HCT116 (cell line): ENCODE results near the gene DRC7. TPM values are rescaled to one million over a fixed set of nuclear protein-coding genes. Genes with fewer than 3 reads are reported as not detected.
"Not testable (repeated sequence)": the region's sequence is repeated elsewhere in the genome, so short reads cannot be mapped to it uniquely, and the experiment has no call there.

Experiments
- ATAC-seq: fragments of 200-7000 bp; cut with Tn5 transposase; 2 replicates; pipeline ENCODE4 v1.9.1; 2020; ENCODE audit warnings: mild to moderate bottlenecking, moderate library complexity
- BruUV-seq: library from RNA; stranded (reverse); fragments of 400-500 nt; replicated peaks from 2 replicates; lab custom pipeline; 2021; lab: Mats Ljungman, UMichigan
- CTCF ChIA-PET: fragments of 300-600 bp; sonication (Branson Sonifier 250); formaldehyde crosslinking; loops from one replicate; lab custom pipeline; 2021; ENCODE audit warnings: antibody characterized with exemption; lab: Charles Lee
- POLR2A ChIA-PET: fragments of 300-600, 350-600 bp; sonication (Branson Sonifier 250); formaldehyde crosslinking; loops from one replicate; lab custom pipeline; 2021; ENCODE audit warnings: antibody characterized with exemption; lab: Charles Lee
- RAD21 ChIA-PET, 2 experiments: fragments of 300-600 bp; sonication (Branson Sonifier 250); formaldehyde crosslinking; loops; one replicate each; lab custom pipeline; 2023; ENCODE audit warnings: low total read pairs in 2 of 2; ENCODE audit not compliant: uncharacterized antibody in 2 of 2, unreplicated experiment in 2 of 2, low non-redundant PET in 1 of 2; lab: Charles Lee
- DNase-seq: peaks from one replicate; pipeline ENCODE4 v3.0.0-alpha.2; 2010; ENCODE audit warnings: low read depth, low spot score
- H2AFZ ChIP-seq: fragments of 200-600 bp; shearing (Covaris generic), sonication (generic); 2 replicates; pipeline ENCODE4 v1.6.1; 2017; ENCODE audit warnings: low read depth, mixed run types, mixed read lengths, antibody characterized with exemption, low read length; ENCODE audit not compliant: poor library complexity, severe bottlenecking
- H3K27ac ChIP-seq: 2 replicates; pipeline ENCODE4 v1.5.1; 2012; ENCODE audit warnings: low read depth, low read length
- H3K27me3 ChIP-seq: fragments of 200-600 bp; sonication (generic); 2 replicates; pipeline ENCODE4 v1.6.1; 2016; ENCODE audit warnings: mixed run types, low read length, mixed read lengths; ENCODE audit not compliant: insufficient read depth
- H3K36me3 ChIP-seq, 2 experiments: fragments of 200-500 bp in 1 of 2; fragments of 200-600 bp in 1 of 2; sonication (Bioruptor generic) in 1 of 2; sonication (generic) in 1 of 2; 2 replicates each; pipeline versions ENCODE4 v1.5.1 to v1.6.1; 2014 to 2016; ENCODE audit warnings: low read length in 2 of 2, inconsistent platforms in 1 of 2, mixed read lengths in 1 of 2, mixed run types in 1 of 2; ENCODE audit not compliant: insufficient read depth in 2 of 2, control insufficient read depth in 1 of 2
- H3K4me1 ChIP-seq, 2 experiments: fragments of 200-600 bp in 1 of 2; sonication (generic) in 1 of 2; 2 replicates each; pipeline versions ENCODE4 v1.5.1 to v1.6.1; 2012 to 2017; ENCODE audit warnings: low read length in 2 of 2, inconsistent platforms in 1 of 2, mild to moderate bottlenecking in 1 of 2, mixed read lengths in 1 of 2, mixed run types in 1 of 2, moderate library complexity in 1 of 2; ENCODE audit not compliant: insufficient read depth in 2 of 2, control insufficient read depth in 1 of 2
- H3K4me2 ChIP-seq: fragments of 200-600 bp; sonication (generic); 2 replicates; pipeline ENCODE4 v1.6.1; 2017; ENCODE audit warnings: mixed run types, low read length, mixed read lengths
- H3K4me3 ChIP-seq, 2 experiments: fragments of 200-600 bp in 1 of 2; sonication (generic) in 1 of 2; replicated peaks in 1 of 2; 2 replicates each; pipeline ENCODE4 v1.5.1; 2011 to 2016; ENCODE audit warnings: low read length in 2 of 2, control low read depth in 1 of 2, low read depth in 1 of 2, mild to moderate bottlenecking in 1 of 2, mixed read lengths in 1 of 2, mixed run types in 1 of 2
- H3K79me2 ChIP-seq: fragments of 200-600 bp; sonication (generic); 2 replicates; pipeline ENCODE4 v1.6.1; 2017; ENCODE audit warnings: mild to moderate bottlenecking, mixed run types, low read length, moderate library complexity, mixed read lengths; ENCODE audit not compliant: insufficient read depth
- H3K9ac ChIP-seq: fragments of 200-600 bp; sonication (generic); 2 replicates; pipeline ENCODE4 v1.6.1; 2016; ENCODE audit warnings: low read length, mixed read lengths
- H3K9me2 ChIP-seq: fragments of 200-600 bp; sonication (generic), shearing (Covaris generic); 2 replicates; pipeline ENCODE4 v1.6.1; 2017; ENCODE audit warnings: mixed run types, mild to moderate bottlenecking, moderate library complexity; ENCODE audit not compliant: insufficient read depth
- H3K9me3 ChIP-seq, 2 experiments: fragments of 200-500 bp in 1 of 2; fragments of 200-600 bp in 1 of 2; sonication (Bioruptor generic) in 1 of 2; sonication (generic) in 1 of 2; 2 replicates each; pipeline ENCODE4 v1.6.1; 2014 to 2017; ENCODE audit warnings: low read length in 2 of 2, mixed read lengths in 2 of 2, inconsistent platforms in 1 of 2, low read depth in 1 of 2, mild to moderate bottlenecking in 1 of 2, mixed run types in 1 of 2, moderate library complexity in 1 of 2; ENCODE audit not compliant: control insufficient read depth in 1 of 2, insufficient read depth in 1 of 2
- H4K20me1 ChIP-seq: fragments of 200-600 bp; sonication (generic), shearing (Covaris generic); 2 replicates; pipeline ENCODE4 v1.6.1; 2017; ENCODE audit warnings: mixed run types, mild to moderate bottlenecking, moderate library complexity; ENCODE audit not compliant: insufficient read depth
- ATF3 ChIP-seq: IDR thresholded peaks from 2 replicates; pipeline ENCODE4 v1.6.1; 2012
- CBX3 ChIP-seq: IDR thresholded peaks from 2 replicates; pipeline ENCODE4 v1.6.1; 2012; ENCODE audit warnings: low read depth
- CTCF ChIP-seq, 3 experiments: fragments of 200-600 bp in 1 of 3; sonication (generic) in 1 of 3; IDR thresholded peaks in 2 of 3; conservative IDR thresholded peaks in 1 of 3; 2 replicates each; pipeline ENCODE4 v1.5.1; 2012 to 2017; ENCODE audit warnings: low read depth in 2 of 3, low read length in 2 of 3, antibody characterized with exemption in 1 of 3, borderline replicate concordance in 1 of 3, control low read depth in 1 of 3, mild to moderate bottlenecking in 1 of 3, mixed read lengths in 1 of 3, mixed run types in 1 of 3, moderate library complexity in 1 of 3; ENCODE audit not compliant: insufficient read depth in 1 of 3
- EGR1 ChIP-seq: IDR thresholded peaks from 2 replicates; pipeline ENCODE4 v1.6.1; 2012; ENCODE audit warnings: low read depth
- EZH2 ChIP-seq: fragments of 200-600 bp; sonication (generic); IDR thresholded peaks from 2 replicates; pipeline ENCODE4 v1.6.1; 2017; ENCODE audit warnings: antibody characterized with exemption, mixed run types
- EZH2phosphoT487 ChIP-seq: fragments of 200-600 bp; IDR thresholded peaks from 2 replicates; pipeline ENCODE4 v1.6.1; 2018; ENCODE audit warnings: antibody characterized with exemption, borderline replicate concordance
- JUND ChIP-seq: IDR thresholded peaks from 2 replicates; pipeline ENCODE4 v1.6.1; 2012
- POLR2AphosphoS5 ChIP-seq: IDR thresholded peaks from 2 replicates; pipeline ENCODE4 v1.6.1; 2011; ENCODE audit warnings: mild to moderate bottlenecking, low read depth, low read length, moderate library complexity
- SP1 ChIP-seq: IDR thresholded peaks from 2 replicates; pipeline ENCODE4 v1.6.1; 2012; ENCODE audit warnings: low read depth
- SRF ChIP-seq: IDR thresholded peaks from 2 replicates; pipeline ENCODE4 v1.6.1; 2012; ENCODE audit warnings: low read depth
- TCF7L2 ChIP-seq: IDR thresholded peaks from 2 replicates; pipeline ENCODE4 v1.7.0; 2011; ENCODE audit warnings: borderline replicate concordance, inconsistent platforms; ENCODE audit not compliant: insufficient read depth, insufficient read length; ENCODE audit errors: extremely low read depth
- ZBTB33 ChIP-seq: IDR thresholded peaks from 2 replicates; pipeline ENCODE4 v1.6.1; 2011; ENCODE audit warnings: mild to moderate bottlenecking, low read length, moderate library complexity; ENCODE audit not compliant: insufficient replicate concordance; ENCODE audit errors: extremely low read depth
- intact Hi-C: fragments of 100-400 bp; cut with micrococcal nuclease; formaldehyde crosslinking; loops from 2 replicates; pipeline ENCODE4 v1.10.0; 2022
- total RNA-seq: library from RNA; stranded (reverse); gene quantifications from one replicate; pipeline ENCODE4 v1.2.1, GENCODE V29; 2021; ENCODE audit not compliant: unreplicated experiment

The DRC7 gene
- total RNA-seq, 1 experiment from 2014 or later = 0.91 TPM

- no peak overlapping the region for H3K4me3 ChIP-seq
- H3K36me3 ChIP-seq = no peaks in the 10 kb centered on the region
- no peak for ATAC-seq
- H3K9me3 ChIP-seq = no peaks in the 10 kb centered on the region
- POLR2A ChIA-PET = no interaction called here
- no TSS peak for BruUV-seq
- H3K27me3 ChIP-seq = peaks cover 17% of the 10 kb centered on the region
- TF ChIP-seq CTCF (IDR thresholded peaks at IDR 0.05 in 2 of 3, conservative IDR thresholded peaks at IDR 0.05 in 1 of 3; ENCODE audit: borderline replicate concordance in 1 of 3, insufficient read depth in 1 of 3, low read depth in 2 of 3, low read length in 2 of 3) (no peak), TCF7L2 (no peak), POLR2AphosphoS5 (no peak), EGR1 (no peak), ZBTB33 (no peak), CBX3 (no peak), EZH2phosphoT487 (no peak), SP1 (no peak), EZH2 (no peak), ATF3 (no peak), JUND (no peak), SRF (no peak)
- TF ChIP-seq, all 23 proteins: peak for 0
- Histone ChIP-seq H3K4me2 (no peak overlapping the region), H2AFZ (no peak overlapping the region), H3K79me2 (no peaks in the 10 kb centered on the region), H3K9me2 (no peaks in the 10 kb centered on the region), H3K27ac (no peak overlapping the region), H3K9ac (no peak overlapping the region), H3K4me1 (no peaks in the 10 kb centered on the region), H4K20me1 (no peaks in the 10 kb centered on the region)
- ChIA-PET RAD21 (interaction anchor here in 1 of 2 experiments (0.6 kb wide), 1 partner anchor 17 kb away, joined by 3 read pairs; the partner anchor contains the start of gene DRC7), CTCF (no interaction called here)
- no peak for DNase-seq
- intact Hi-C loops = no loop called here
These were observed 17.4 kb downstream of the DRC7 start for GRCh38 chr16:57711993-57712392.

- H3K27ac ChIP-seq, H3K79me2 ChIP-seq, H3K4me3 ChIP-seq, H3K9me2 ChIP-seq, H3K36me3 ChIP-seq, H2AFZ ChIP-seq, ATAC-seq, H3K4me1 ChIP-seq, intact Hi-C loops, BruUV-seq, H3K9me3 ChIP-seq, CTCF ChIA-PET, H4K20me1 ChIP-seq, H3K9ac ChIP-seq, POLR2A ChIA-PET, DNase-seq, H3K4me2 ChIP-seq: not testable (repeated sequence)
- RAD21 ChIA-PET = interaction anchor here in 1 of 2 experiments (0.6 kb wide), 1 partner anchor 18 kb away, joined by 3 read pairs; the partner anchor contains the start of gene DRC7
- H3K27me3 ChIP-seq = peaks cover 17% of the 10 kb centered on the region
These were observed 18.0 kb downstream of the DRC7 start for GRCh38 chr16:57712569-57712968.
